Activated CD8-positive, alpha-beta memory T cell treated with anti-CD3 and anti-CD28 coated beads, Interleukin-2, amount 50 U/mL, for 1 hour (primary cell): Measurements from ENCODE around the gene LEFTY1.

ENCODE experiments used
- DNase-seq: peaks from one replicate; pipeline ENCODE4 v3.0.0-alpha.2; 2020; ENCODE audit errors: extremely low read depth

LEFTY1 gene

DNA sequence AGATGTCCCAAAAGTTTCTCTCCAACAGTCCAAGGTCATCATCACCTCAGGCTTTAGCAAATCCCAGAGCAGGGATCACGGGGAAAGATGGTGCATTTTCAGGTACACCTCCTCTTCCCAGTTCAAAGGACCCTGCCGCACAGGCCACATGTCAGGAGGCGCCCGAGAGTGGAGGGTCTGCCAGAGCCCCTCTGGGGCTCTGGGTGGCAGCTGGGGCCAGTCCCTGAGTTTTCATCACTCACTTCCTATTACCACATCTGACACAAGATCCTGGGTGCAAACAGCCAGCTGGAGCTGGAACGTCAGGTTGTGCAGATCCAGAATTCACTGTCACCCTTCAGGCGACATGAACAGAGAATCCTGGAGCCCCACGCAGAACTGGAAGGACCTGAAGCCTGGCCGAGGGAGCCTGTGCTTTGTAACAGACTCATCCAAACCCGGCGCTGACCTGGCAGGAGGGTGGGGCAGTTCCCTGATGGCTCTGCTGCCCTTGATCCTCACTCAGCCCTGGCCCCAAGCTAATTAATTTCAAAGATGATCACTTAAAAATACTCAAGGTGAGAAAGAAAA, 15.6 kb downstream of the LEFTY1 start:
- no peak for DNase-seq

DNA sequence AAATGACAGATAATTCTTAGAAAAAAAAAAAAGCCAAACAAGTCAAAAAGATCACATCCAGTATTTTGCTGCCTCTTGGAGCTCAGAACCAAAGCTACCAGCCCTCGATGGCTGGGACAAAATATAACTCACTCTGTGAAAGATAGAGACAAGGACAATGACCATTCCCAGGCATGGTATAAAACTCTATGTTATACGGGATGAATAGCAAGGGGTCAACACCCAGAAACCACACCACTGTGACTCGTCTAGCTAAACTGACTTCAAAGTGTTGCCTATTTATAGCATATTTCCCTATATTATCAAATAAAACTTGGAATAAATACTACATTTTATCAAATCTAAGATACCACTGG, 16.9 kb downstream of the LEFTY1 start:
- no peak for DNase-seq

DNA sequence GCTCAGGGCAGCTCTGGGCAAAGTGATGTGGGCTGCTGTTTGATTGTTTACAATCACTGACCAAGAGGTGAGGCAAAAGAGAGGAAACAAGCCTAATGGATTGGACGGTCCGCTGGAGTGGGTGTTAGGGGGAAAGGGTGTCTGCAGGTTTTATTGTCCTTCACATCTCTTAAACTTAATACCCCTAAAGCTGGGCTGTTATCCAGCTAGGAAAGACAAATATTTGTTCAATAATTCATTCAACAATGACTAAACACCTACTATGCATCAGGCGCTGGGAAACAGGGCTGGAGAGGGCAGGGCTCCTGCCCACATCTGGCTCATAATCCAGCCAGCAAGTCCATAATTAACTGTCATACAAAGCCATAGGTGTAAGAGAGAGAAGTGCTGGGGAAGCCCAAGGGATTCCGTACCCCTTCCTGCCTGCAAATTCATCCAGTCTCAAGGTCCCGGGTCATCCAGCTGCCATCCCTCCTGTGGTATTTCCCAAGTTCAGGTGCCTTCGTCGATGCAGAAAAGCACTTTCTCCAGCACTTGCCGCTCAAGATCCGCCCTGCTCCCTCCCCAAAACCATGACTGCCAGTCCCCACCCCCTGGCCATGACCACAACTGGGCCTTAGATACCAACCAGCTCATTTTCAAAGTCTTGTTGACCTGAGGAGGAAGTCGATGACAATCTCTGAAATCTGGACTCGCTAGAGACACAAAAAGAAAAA, 17.4 kb downstream of the LEFTY1 start:
- DNase-seq = no peak

DNA sequence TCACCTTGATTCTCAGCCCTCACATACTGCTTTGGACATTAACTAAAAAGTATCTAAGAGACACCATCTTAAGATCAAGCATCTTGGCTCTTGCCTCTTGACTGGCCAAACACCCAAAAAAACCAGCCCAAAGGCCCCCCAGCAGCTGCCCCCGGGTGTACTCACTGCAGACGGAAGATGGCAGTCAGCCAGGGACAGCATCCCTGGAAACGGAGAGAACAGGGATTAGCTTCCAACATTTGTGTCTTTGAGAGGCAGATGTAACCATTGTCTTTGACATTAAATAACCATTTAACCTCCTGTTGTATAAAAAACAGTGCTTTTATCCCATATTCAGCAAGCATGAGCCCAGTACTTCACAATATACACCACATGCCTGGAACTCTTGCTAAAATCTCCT, 18.0 kb downstream of the LEFTY1 start:
- DNase-seq = no peak

DNA sequence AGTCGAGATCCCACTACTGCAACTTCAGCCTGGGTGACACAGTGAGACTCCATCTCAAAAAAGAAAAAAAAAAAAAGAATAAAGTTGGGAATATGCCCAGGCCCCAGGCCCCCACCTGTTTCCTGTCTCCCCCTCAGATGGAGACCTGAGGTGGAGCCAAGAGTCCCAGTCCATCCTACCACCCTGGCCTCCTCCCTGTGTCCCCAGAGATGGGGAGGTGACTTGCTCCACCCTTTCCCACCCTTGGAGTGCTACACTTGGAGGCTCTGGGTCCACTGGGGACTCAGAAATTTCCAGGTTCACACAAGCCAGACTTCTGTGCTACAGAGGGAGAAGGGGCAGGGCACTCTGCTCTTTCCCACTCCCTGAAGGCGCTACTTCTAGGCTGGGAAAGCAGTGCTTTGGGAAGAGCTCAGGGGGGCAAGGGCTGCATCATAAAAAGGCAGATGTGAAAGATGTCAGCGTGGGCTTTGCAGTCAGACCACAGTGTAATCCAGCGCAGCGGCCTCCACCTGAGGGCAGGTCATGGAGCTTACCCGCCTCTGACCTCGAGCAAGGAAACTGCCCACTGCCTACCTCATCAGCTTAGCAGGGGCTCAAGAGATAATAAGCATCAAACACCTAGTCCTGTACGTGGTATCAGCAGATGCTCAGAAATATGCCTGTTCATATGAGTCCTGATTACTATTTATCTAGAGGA, 20.2 kb downstream of the LEFTY1 start:
- no peak for DNase-seq

DNA sequence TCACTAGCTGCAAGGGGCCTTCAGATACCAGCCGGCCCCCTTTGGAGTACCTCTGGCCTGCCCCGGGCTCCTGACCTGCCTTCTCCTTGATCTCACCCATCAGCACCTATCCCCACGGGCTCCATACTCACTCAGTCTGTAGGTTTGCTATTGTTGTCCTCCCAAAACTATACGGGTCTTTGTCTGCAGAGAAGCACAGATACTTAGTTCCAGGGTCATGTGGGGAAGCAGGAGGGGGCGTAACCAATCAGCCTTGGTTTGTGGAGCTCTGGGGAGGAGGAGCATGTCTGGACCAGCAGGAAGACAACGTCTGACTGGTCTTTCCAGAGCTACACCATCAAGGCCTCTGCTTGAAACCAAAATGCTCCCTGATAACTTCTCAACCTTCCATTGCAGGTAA, 22.0 kb downstream of the LEFTY1 start:
- DNase-seq = no peak

DNA sequence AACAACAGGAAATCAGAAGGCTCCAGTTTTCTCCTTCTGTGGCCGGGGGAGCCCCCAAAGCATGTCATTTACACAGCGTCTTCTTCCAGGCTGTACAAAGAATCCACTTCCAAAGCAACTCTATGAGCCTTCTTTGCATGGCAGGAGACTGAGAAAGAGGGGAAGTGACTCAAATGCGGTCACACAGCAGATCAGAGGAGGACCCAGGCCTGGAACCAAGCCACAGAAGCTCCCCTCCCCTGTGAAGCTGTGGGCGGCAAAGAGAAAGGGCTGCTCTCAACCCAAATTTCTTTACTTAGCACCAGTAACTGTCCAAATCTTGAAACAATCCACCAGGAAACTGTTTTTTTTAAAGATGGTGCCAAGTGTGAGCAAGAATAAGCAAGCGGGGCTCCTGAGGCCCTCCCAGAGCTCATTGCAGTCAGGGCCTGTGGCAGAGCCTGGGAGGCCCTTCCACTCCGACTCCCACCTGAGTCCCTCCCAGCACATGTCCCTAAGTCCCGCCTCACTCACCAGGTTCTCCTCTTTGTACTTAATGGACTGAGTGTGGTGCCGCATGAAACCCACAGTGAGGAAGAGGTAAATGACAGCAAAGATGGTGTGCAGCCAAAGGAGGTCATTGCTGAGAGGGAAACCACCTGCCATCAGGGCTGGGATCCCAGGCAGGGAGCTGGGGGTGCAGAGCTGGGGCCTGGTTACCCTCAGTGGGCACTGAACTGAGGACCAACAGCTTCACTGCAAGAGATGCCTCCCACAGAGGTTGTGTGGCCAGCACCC, 22.7 kb downstream of the LEFTY1 start:
- DNase-seq = peak; percentile 73

DNA sequence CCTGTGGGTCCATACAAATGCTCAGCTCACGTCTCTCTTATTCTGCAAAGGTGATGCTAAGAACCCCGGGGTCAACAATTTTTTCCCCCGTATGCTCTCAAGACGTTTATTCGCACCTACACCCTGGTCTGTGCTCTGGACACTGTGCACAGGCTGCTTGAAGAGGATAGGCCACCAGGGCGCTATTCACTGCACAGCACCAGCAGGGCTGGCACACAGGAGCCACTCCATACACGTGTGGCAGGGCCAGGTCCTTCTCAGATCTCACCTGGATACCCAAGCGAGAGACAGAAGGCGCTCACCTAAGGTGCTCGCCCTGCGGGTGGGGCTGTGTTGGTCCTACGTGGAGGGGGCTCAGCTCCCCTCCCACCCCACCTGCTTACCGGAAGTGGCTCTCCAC, 23.4 kb downstream of the LEFTY1 start:
- DNase-seq = no peak

DNA sequence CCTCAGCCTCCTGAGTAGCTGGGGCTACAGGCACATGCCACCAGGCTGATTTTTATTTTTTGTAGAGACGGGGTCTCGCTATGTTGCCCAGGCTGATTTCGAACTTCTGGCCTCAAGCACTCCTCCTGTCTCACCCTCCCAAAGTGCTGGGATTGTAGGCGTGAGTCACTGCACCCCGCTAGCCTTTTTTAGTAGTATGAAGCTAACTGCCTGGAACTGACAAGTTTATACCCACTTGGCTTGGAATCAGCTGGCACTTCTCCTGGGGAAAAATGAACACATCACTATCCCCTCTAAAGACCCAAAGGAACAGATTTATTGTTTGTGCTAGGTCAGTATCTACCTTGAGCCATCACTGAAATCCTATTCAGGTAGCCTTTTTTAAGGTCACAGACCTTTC, 25.8 kb downstream of the LEFTY1 start:
- no peak for DNase-seq

DNA sequence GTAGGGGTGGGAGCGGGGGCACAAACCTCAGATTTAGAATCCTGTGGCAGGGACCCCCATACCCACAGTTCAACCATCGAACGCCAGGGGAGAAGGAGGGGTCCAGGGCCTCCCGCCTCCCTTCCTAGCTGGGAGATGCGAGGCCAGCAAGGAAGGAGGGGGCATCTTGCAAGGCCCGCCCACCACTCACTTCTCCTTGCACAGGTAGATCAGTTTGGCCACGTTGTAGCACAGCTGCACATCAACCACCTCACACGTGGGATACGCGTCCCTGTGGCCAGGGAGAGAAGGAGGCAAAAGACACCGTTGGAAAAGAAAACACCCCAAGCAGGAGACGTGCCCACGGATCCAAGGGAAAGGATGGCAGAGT, 26.4 kb downstream of the LEFTY1 start:
- DNase-seq = no peak

DNA sequence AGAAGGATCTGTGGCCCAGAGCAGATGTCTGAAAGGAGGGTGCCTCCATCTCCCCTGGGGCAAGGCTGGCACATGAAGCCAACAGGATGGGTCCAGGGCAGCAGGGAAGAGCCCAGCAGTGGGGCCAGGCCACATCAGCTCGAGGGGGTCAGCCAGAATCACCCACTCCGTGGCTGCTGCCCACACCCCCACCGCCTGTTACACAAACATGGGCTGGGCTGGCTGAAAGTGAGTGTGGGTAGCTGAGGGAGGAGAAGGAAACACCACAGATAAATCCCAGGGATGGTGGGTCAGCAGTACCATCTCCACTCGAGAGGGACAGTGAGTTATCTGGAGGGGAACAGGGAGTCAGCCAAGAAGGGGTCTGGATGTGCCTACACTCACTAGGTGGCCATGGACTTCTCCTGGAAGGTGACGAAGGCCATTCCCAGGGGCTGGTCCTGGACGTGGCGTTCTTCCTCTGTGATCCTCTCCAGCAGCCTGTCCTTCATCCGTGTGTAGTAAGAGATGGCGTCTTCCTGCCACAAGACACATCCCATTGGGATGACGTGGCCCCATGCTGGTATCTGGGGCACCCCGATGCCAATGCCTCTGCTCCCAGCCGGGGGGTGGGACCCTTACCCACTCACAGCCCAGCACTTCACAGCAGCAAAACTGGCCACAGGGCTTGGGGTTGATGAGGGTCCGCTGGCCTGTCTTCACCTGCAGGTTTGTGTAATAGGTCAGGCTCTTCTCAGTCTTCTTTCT, 26.9 kb downstream of the LEFTY1 start:
- DNase-seq = no peak

DNA sequence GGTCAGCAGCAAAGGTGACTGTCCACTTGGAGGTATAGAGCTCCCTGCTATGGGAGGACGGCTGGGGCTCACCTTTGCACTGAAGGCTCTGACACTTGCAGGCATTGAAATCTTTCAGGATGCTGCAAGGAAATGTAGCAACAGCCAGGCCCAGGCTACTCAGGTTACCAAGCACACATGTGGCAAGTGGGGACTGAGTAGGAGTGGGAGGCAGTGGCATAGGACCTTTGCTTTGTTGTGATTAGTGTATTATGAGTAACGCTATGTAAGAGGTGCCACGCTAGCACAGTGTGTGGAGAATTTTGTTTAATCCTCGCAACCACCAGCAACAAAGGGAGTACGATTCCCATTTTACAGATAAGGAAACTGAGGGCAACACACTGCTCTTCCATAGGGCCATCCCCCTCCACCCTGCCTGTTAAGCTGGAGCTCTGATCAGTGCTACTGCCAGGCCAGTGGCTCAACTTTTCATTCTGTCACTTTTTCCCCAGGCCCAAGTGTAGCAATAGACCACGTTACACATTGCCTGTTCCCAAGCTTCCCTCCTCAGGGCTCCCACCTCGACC, 28.0 kb downstream of the LEFTY1 start:
- DNase-seq = no peak

DNA sequence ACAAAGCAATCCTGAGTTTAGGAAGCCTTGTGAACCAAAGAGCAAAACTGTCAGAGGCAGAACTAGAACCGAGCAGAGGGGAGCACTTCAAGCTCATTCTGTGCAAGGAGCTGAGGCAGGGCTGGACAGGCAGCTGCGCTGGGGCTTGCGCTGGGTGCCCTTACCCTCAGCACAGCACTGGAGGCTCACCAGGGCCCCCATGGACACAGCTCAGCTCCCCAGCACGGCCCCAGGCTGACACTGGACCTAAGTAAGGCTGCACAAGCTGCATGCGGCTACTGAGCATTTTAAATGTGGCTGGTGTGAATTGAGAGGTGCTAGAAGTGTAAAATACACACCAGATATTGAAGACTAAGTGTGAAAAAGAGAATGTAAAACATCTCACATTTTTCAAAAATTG, 28.8 kb downstream of the LEFTY1 start:
- no peak for DNase-seq

DNA sequence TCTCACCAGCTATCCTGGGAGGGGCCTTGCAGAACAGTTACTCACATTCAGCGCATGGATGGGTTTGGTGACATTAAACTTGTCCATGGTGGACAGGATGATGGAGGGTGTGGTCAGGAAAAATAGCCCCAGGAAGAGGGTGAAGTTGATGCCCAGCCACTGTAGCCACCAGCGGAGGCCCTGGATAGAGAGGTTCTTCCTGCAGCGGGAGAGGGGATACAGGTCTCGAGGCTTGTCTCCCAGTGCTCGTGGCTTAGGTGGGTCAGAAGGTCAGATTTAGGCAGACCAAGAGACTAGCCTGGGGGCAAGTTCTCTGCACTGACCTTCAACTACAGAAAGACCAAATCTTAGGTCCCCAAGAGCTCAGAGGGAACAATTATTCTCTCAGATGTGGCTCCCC, 29.8 kb downstream of the LEFTY1 start:
- no peak for DNase-seq

DNA sequence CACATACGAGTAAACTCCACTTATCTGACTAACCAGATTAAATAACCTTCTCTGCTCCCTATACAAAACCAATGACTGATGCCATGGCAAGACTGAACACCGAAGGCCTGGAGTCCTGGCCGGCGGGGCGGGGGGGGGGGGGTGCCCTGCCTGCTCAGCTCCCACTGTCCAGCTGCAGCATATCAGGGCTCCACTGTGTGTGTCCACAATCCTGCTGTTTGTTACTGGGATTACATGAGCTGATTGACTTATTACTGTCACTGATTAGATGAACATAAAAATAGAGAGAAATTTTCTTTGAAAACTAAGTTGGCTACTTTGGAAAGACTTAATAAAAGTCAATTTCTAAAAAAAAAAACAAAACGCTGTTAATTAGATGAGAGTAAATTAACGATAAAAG, 31.7 kb downstream of the LEFTY1 start:
- no peak for DNase-seq

DNA sequence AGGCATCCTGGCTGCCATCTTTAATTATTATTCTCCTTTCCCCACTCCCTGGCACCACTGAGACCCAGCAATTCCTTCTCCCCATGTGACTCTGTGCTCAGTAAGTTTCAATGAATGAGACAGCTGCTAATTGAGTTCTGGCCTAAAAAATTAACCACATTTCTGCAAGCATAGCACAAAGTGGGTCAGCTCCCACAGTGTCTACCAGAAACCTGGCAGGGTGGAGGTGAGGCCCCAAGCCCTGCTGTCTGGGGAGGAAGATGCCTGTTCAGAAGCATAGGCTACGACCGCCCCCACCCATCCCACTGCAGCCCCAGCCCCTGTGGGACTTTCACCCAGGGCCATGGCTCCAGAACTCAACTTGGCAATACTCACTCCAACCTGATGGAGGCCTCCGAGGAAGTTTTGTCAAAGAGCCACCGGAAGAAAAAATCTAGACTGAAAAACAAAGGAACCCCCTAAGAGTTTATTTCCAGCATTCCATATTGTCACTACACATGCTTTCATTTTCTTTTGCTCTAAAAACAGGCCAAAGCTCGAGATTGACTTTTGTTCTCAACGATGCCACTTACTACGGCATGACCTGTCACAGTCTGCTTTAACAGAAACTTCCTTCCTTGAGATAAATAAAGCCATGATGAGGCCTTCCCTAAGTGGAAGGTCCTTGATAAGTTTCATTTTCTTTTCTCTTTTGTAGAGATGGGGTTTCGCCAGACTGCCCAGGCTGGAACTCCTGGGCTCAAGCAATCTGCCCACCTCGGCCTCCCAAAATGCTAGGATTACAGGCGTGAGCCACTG, 33.2 kb downstream of the LEFTY1 start:
- no peak for DNase-seq

DNA sequence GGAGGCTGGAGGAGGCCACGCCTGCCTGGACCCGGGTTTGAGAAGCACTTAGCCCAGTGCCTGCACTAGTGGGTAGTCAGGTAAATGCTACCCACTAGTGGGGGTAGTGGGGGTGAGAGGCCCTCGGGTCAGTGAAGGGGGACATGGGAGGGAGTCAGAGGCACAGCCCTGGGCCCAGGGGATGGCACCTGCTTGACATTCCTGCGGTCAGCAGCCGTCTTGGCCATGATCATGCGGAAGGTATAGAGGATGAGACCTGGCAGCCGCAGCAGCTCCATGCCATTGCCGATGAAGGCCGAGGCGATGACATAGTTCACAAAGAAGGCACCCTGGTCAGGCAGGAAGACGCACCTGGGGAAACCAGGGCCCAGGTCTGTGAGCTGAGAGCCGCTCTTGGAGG, 35.5 kb downstream of the LEFTY1 start:
- DNase-seq = no peak

DNA sequence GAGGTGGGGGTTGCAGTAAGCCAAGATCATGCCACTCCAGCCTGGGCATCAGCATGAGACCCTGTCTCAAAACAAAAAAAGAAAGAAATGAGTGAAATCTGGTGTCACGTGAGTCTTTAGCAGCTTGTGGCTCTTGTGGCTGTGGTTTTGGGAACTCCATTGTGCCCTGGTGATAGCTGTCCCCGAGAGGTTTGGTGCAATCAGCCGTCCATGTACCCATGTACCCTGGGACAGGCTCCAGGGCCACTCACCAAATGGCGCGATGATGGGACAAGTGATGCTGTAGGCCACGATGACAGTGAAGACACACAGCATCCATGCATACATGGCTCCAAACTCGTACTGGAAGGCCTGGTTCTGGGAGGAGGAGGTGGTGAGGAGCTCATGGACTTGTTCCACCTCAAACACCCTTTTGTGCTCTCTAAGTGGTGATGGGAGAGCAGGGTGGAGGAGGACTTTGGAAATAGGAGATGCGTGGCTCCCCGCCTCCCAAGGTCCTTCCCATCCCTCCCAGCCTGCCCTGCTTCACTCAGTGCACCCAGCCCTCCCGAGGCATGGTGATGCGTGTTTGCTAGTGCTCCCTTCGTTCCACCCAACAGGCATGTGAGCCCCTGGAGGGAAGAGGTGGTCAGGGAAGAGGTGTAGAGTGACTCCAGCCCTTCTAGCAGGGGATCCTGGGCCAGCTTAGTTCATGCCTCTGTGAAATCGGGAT, 36.4 kb downstream of the LEFTY1 start:
- no peak for DNase-seq

DNA sequence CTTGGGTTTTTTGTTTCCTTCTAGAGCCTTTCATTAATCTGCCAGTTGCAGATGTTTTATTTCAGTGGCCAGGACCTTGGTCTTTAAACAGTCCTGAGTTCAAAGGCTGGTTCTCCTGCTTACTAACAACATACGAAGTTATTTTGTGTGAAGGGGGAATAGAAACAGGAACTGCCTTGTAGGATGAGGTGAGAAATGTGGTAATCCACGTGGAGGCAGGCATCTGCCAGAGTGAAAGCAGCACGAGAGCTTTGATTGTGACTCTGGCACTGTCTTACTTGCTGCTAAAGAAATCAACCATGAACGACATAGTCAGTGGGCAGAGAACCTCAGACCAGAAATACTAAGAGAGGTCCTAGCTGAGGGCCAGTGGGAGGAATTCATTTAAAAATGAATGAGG, 37.1 kb downstream of the LEFTY1 start:
- no peak for DNase-seq

DNA sequence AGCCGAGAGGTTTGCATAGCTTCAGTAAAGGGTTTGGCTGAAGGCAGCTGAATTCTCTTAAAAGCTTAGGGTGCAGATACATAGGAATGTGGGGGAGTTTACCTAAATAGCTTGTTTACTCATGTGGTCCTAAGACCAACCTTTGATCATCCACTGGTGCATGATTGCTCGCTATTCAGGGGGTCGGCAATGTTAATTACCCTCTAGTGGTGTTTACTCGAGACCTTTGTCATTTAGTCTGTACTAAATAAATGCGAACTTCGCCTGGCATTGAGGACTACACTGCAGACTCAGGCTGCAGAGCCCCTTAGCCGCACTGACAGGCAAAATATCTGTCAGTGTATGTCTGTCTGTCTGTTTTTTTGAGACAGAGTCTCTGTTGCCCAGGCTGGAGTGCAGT, 38.6 kb downstream of the LEFTY1 start:
- DNase-seq = no peak
